RWPE2 (cell line): ENCODE results near the gene UBE2E1.
A peak's percentile ranks its signal among the peaks of the same experiment; 100 is the strongest.

Experiments used
- ATAC-seq: fragments of 200-7000 bp; cut with Tn5 transposase; 3 replicates; pipeline ENCODE4 v1.9.1; 2021; ENCODE audit warnings: low read depth
- DNase-seq: peaks from one replicate; pipeline ENCODE4 v3.0.0-alpha.2; 2020; ENCODE audit warnings: low spot score
- H3K27ac ChIP-seq: fragments of 450-650 bp; 2 replicates; pipeline ENCODE4 v1.5.1; 2017; ENCODE audit warnings: mild to moderate bottlenecking; ENCODE audit not compliant: poor library complexity, severe bottlenecking
- H3K27me3 ChIP-seq: fragments of 250-450 bp; sonication (Bioruptor Pico); 2 replicates; pipeline ENCODE4 v1.5.1; 2021; ENCODE audit warnings: mild to moderate bottlenecking, moderate library complexity; ENCODE audit not compliant: insufficient read depth, poor library complexity, severe bottlenecking
- H3K36me3 ChIP-seq: fragments of 250-450 bp; sonication (Bioruptor Pico); 2 replicates; pipeline ENCODE4 v1.5.1; 2020; ENCODE audit warnings: low read depth, mild to moderate bottlenecking, moderate library complexity
- H3K4me1 ChIP-seq: fragments of 250-450 bp; sonication (Bioruptor Pico); 2 replicates; pipeline ENCODE4 v1.5.1; 2021; ENCODE audit warnings: mild to moderate bottlenecking, moderate library complexity; ENCODE audit not compliant: insufficient read depth, poor library complexity, severe bottlenecking
- H3K4me3 ChIP-seq: fragments of 250-450 bp; sonication (Bioruptor Pico); 2 replicates; pipeline ENCODE4 v1.5.1; 2021; ENCODE audit warnings: mild to moderate bottlenecking, moderate library complexity; ENCODE audit not compliant: severe bottlenecking
- H3K9me3 ChIP-seq: fragments of 250-450 bp; sonication (Bioruptor Pico); 2 replicates; pipeline ENCODE4 v1.5.1; 2021; ENCODE audit warnings: mild to moderate bottlenecking, moderate library complexity; ENCODE audit not compliant: severe bottlenecking
- TF ChIP-seq, protein P1 (sequence below): fragments of 450-650 bp; IDR thresholded peaks from one replicate; pipeline ENCODE4 v1.5.1; 2017; ENCODE audit warnings: mild to moderate bottlenecking, moderate library complexity; ENCODE audit not compliant: poor library complexity, severe bottlenecking

The UBE2E1 gene

GRCh38 chr3:23798876-23799275 lies 6.9 kb upstream of the UBE2E1 start:
- TF ChIP-seq, protein P1, sequence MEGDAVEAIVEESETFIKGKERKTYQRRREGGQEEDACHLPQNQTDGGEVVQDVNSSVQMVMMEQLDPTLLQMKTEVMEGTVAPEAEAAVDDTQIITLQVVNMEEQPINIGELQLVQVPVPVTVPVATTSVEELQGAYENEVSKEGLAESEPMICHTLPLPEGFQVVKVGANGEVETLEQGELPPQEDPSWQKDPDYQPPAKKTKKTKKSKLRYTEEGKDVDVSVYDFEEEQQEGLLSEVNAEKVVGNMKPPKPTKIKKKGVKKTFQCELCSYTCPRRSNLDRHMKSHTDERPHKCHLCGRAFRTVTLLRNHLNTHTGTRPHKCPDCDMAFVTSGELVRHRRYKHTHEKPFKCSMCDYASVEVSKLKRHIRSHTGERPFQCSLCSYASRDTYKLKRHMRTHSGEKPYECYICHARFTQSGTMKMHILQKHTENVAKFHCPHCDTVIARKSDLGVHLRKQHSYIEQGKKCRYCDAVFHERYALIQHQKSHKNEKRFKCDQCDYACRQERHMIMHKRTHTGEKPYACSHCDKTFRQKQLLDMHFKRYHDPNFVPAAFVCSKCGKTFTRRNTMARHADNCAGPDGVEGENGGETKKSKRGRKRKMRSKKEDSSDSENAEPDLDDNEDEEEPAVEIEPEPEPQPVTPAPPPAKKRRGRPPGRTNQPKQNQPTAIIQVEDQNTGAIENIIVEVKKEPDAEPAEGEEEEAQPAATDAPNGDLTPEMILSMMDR, result no peak
- peaks cover 3% of the 10 kb centered on the region for H3K4me1 ChIP-seq
- H3K9me3 ChIP-seq, result no peaks in the 10 kb centered on the region
- no peaks in the 10 kb centered on the region for H3K27me3 ChIP-seq
- H3K27ac ChIP-seq, result no peak overlapping the region
- H3K36me3 ChIP-seq, result no peaks in the 10 kb centered on the region
- H3K4me3 ChIP-seq, result no peak overlapping the region
- ATAC-seq (no peak), DNase-seq (no peak)

DNA sequence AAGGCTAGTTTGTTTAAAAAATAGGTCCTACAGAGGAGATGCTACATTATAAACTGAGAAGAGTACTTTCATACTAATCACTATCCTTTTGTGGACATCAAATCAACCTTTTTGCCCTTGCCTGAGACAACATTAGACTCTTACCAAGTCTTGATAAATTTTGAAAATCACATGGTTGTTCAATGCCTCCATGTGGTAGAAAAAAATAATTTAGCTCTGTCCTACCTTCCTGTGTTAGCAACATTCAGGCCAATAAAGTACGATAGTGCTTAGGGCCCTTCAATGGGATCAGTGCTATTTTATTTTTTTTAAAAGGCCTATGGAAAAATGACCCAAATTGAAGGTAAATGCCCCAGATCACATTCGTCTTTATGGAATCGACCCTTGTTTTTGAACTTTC lies 5.0 kb upstream of the UBE2E1 start:
- H3K9me3 ChIP-seq, result no peaks in the 10 kb centered on the region
- H3K27ac ChIP-seq, result no peak overlapping the region
- no peaks in the 10 kb centered on the region for H3K36me3 ChIP-seq
- no peak for DNase-seq
- TF ChIP-seq, protein P1, result peak; percentile 50
- H3K4me1 ChIP-seq, result peaks cover 3% of the 10 kb centered on the region
- H3K27me3 ChIP-seq, result no peaks in the 10 kb centered on the region
- 0 out of 3 replicates have a peak, but pooled peaks have one; percentile 48 for ATAC-seq
- H3K4me3 ChIP-seq, result no peak overlapping the region

- no peaks in the 10 kb centered on the region for H3K27me3 ChIP-seq
- no peak overlapping the region for H3K4me3 ChIP-seq
- H3K9me3 ChIP-seq, result no peaks in the 10 kb centered on the region
- peaks cover 10% of the 10 kb centered on the region for H3K36me3 ChIP-seq
- ATAC-seq (no peak), DNase-seq (no peak)
- TF ChIP-seq, protein P1, result no peak
- H3K4me1 ChIP-seq, result peaks cover 14% of the 10 kb centered on the region
- no peak overlapping the region for H3K27ac ChIP-seq
Observed at GRCh38 chr3:23804441-23805209, 1.1 kb upstream of the UBE2E1 start.

GRCh38 chr3:23805210-23805632 lies 534 bp upstream of the UBE2E1 start:
- H3K4me1 ChIP-seq, result peaks cover 18% of the 10 kb centered on the region
- DNase-seq (no peak), ATAC-seq (no peak)
- no peak overlapping the region for H3K27ac ChIP-seq
- peak overlapping the region; percentile 79 for H3K4me3 ChIP-seq
- no peaks in the 10 kb centered on the region for H3K27me3 ChIP-seq
- H3K36me3 ChIP-seq, result peaks cover 10% of the 10 kb centered on the region
- H3K9me3 ChIP-seq, result no peaks in the 10 kb centered on the region
- TF ChIP-seq, protein P1, result no peak
